HAP-1 (cell line): ENCODE data around the gene PAK4.
"Not testable (repeated sequence)": the region's sequence is repeated elsewhere in the genome, so short reads cannot be mapped to it uniquely, and the experiment has no call there.

Source experiments
- DNase-seq, 2 experiments: peaks; one replicate each; pipeline ENCODE4 v3.0.0-alpha.2; 2016 to 2020; ENCODE audit warnings: low spot score in 2 of 2
- H3K27me3 ChIP-seq: fragments of 250-450 bp; sonication (Bioruptor Pico); 2 replicates; pipeline ENCODE4 v1.5.1; 2020; ENCODE audit warnings: low read depth, mild to moderate bottlenecking, moderate library complexity
- H3K36me3 ChIP-seq: fragments of 250-450 bp; sonication (Bioruptor Pico); replicated peaks from 2 replicates; pipeline ENCODE4 v1.5.1; 2020; ENCODE audit warnings: mild to moderate bottlenecking
- H3K4me1 ChIP-seq: fragments of 250-450 bp; sonication (Bioruptor Pico); 2 replicates; pipeline ENCODE4 v1.5.1; 2020; ENCODE audit warnings: mild to moderate bottlenecking
- H3K4me3 ChIP-seq: fragments of 250-450 bp; sonication (Bioruptor Pico); 2 replicates; pipeline ENCODE4 v1.5.1; 2020; ENCODE audit warnings: mild to moderate bottlenecking, moderate library complexity
- H3K9me3 ChIP-seq: fragments of 250-450 bp; sonication (Bioruptor Pico); 2 replicates; pipeline ENCODE4 v1.5.1; 2020; ENCODE audit warnings: mild to moderate bottlenecking, moderate library complexity
- in situ Hi-C: fragments of 300-500 bp; cut with MboI; formaldehyde crosslinking; loops from 3 replicates; pipeline ENCODE4 v1.14.3; 2020; ENCODE audit warnings: low sequenced_read_pairs, inconsistent platforms, mixed read lengths

PAK4 gene

GRCh38 chr19:39111593-39112199 lies 13.9 kb upstream of the PAK4 start:
- Histone ChIP-seq H3K9me3 (no peaks in the 10 kb centered on the region), H3K4me1 (no peaks in the 10 kb centered on the region), H3K36me3 (no peaks in the 10 kb centered on the region), H3K4me3 (no peak overlapping the region), H3K27me3 (no peaks in the 10 kb centered on the region)
- no peak for DNase-seq
- in situ Hi-C loops: loop anchor here (10.0 kb wide), 1 partner anchor 303 kb away; the partner anchor contains the start of gene PLEKHG2

DNA sequence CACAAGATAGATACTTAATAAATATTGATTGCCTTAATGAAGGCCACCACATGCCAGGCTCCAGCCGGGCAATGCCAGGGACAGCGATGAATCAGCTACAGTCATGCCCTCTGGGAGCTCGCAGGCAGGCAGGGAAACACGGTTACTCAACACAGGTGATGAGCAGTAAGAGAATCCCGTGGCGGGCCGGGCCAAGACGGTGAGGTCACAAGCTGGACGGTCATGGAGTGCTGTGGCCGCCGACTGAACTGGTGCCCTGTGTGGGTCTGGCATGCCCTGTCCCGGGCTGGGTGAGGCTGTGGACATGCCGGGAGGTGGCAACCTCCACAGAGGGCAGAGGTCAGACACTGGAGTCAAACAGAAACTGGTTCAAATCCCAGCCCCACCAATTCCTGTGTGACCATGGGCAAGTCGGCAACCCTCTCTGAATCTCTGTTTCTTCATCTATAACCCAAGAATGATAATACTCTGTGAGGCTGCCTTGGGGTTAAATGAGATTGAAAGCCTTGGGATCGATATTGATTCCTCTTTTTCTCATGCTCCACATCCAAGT lies 13.2 kb upstream of the PAK4 start:
- Histone ChIP-seq H3K27me3 (no peaks in the 10 kb centered on the region), H3K36me3 (no peaks in the 10 kb centered on the region), H3K4me1 (no peaks in the 10 kb centered on the region), H3K4me3 (no peak overlapping the region), H3K9me3 (no peaks in the 10 kb centered on the region)
- in situ Hi-C loops: loop anchor here (10.0 kb wide), 1 partner anchor 302 kb away; the partner anchor contains the start of gene PLEKHG2
- DNase-seq: no peak

DNA sequence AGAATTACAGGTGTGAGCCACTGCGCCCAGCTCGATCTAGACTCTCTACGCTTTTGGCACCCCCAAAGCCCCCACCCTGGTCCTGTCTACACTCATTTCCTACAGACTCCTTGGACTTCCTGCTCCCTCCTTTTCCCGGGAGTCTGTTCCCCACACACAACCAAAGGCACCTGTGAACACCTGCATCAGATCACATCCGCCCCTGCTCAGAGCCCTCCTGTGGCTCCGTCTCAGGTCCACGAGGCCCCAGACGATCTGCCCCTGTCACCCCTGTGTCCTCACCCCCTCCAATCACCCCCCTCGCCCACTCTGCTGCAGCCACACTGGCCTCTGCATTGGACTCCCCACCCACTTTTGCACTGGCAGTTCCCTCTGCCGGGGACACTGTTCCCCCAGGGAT lies 12.4 kb upstream of the PAK4 start:
- Histone ChIP-seq H3K4me3 (no peak overlapping the region), H3K9me3 (no peaks in the 10 kb centered on the region), H3K27me3 (no peaks in the 10 kb centered on the region), H3K36me3 (no peaks in the 10 kb centered on the region), H3K4me1 (no peaks in the 10 kb centered on the region)
- no peak for DNase-seq
- in situ Hi-C loops: loop anchor here (10.0 kb wide), 1 partner anchor 302 kb away; the partner anchor contains the start of gene PLEKHG2

DNA sequence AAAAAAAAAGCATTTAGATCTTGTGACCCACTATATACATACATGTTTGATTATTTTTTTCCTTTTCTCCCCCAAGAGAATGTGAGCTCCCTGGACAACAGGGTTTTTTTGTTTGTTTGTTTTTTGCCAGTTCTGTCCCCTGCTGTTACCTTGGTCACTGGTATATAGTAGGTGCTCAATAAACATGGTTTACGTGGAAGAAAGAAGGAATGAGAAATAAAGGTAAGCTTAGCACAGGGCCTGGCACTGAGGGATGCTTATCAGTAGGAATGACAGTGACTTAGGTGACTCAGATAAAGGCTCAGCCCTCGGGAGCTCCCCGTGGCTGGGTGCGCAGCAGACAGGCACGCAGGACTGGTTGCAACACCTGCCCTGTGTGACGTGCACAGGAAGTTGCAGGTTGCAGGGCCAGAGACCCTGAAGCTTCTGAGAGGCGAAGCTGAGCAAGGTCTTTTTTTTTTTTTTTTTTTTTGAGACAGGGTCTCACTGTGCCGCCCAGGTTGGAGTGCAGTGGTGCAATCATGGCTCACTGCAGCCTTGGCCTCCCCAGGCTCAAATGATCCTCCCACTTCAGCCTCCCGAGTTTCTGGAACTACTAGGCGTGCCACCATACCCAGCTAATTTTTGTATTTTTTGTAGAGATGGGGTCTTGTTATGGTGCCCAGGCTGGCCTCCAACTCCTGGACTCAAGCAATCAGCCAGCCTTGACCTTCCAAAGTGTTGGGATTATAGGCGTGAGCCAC lies 10.3 kb upstream of the PAK4 start:
- Histone ChIP-seq H3K36me3 (no peaks in the 10 kb centered on the region), H3K4me1 (no peaks in the 10 kb centered on the region), H3K9me3 (no peaks in the 10 kb centered on the region), H3K27me3 (no peaks in the 10 kb centered on the region), H3K4me3 (no peak overlapping the region)
- in situ Hi-C loops: loop anchor here (10.0 kb wide), 1 partner anchor 300 kb away; the partner anchor contains the start of gene PLEKHG2
- no peak for DNase-seq

DNA sequence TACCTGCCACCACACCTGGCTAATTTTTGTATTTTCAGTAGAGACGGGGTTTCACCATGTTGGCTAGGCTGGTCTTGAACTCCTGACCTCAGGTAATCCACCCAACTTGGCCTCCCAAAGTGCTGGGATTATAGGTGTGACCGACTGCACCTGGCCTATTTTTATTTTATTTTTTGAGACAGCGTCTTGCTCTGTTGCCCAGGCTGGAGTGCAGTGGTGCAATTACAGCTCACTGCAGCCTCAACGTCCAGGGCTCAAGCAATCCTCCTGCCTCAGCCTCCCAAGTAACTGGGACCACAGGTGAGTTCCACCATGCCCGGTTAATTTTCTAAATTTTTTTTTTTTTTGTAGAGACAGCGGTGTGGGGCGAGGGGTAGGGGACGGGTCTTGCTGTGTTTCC lies 8.6 kb upstream of the PAK4 start:
- in situ Hi-C loops: loop anchor here (10.0 kb wide), 1 partner anchor 298 kb away; the partner anchor contains the start of gene PLEKHG2

GRCh38 chr19:39119830-39120229 lies 5.8 kb upstream of the PAK4 start:
- H3K9me3 ChIP-seq: no peaks in the 10 kb centered on the region
- no peak for DNase-seq
- no peaks in the 10 kb centered on the region for H3K4me1 ChIP-seq
- no peak overlapping the region for H3K4me3 ChIP-seq
- no peaks in the 10 kb centered on the region for H3K27me3 ChIP-seq
- in situ Hi-C loops: loop anchor here (5.0 to 10.0 kb wide), 2 partner anchors 207 to 295 kb away; partner anchors contain the start of gene PLEKHG2
- no peaks in the 10 kb centered on the region for H3K36me3 ChIP-seq

More for the DNA sequence above, 8.6 kb upstream of the PAK4 start:
- DNase-seq, H3K9me3 ChIP-seq, H3K36me3 ChIP-seq, H3K4me3 ChIP-seq, H3K4me1 ChIP-seq, H3K27me3 ChIP-seq: not testable (repeated sequence)

- Histone ChIP-seq H3K27me3 (no peaks in the 10 kb centered on the region), H3K4me1 (peaks cover 10% of the 10 kb centered on the region), H3K4me3 (no peak overlapping the region), H3K36me3 (no peaks in the 10 kb centered on the region; the same call in 1 of the 2 replicates), H3K9me3 (no peaks in the 10 kb centered on the region)
- no peak for DNase-seq
- in situ Hi-C loops: loop anchor here (5.0 kb wide), 1 partner anchor 204 kb away; no protein-coding TSS in a partner anchor
Measured at GRCh38 chr19:39122934-39123731, 2.5 kb upstream of the PAK4 start.

GRCh38 chr19:39124136-39124764 lies 1.3 kb upstream of the PAK4 start:
- DNase-seq: no peak
- H3K9me3 ChIP-seq: no peaks in the 10 kb centered on the region
- peaks cover 10% of the 10 kb centered on the region for H3K4me1 ChIP-seq
- no peaks in the 10 kb centered on the region for H3K27me3 ChIP-seq
- no peaks in the 10 kb centered on the region; the same call in 1 of the 2 replicates for H3K36me3 ChIP-seq
- no peak overlapping the region for H3K4me3 ChIP-seq
- in situ Hi-C loops: loop anchor here (5.0 kb wide), 1 partner anchor 203 kb away; no protein-coding TSS in a partner anchor

GRCh38 chr19:39125199-39125553 lies 410 bp upstream of the PAK4 start:
- Histone ChIP-seq H3K4me1 (peaks cover 10% of the 10 kb centered on the region), H3K27me3 (no peaks in the 10 kb centered on the region), H3K4me3 (peak overlapping the region; percentile 90), H3K9me3 (no peaks in the 10 kb centered on the region), H3K36me3 (no peaks in the 10 kb centered on the region; the same call in 1 of the 2 replicates)
- in situ Hi-C loops: no loop called here
- no peak for DNase-seq

GRCh38 chr19:39126312-39127187 lies 964 bp downstream of the PAK4 start:
- no peaks in the 10 kb centered on the region; the same call in 1 of the 2 replicates for H3K36me3 ChIP-seq
- in situ Hi-C loops: no loop called here
- H3K27me3 ChIP-seq: no peaks in the 10 kb centered on the region
- H3K9me3 ChIP-seq: no peaks in the 10 kb centered on the region
- H3K4me3 ChIP-seq: peak overlapping the region; percentile 90
- peak; percentile 30 to 56 for DNase-seq
- peaks cover 10% of the 10 kb centered on the region for H3K4me1 ChIP-seq

- Histone ChIP-seq H3K9me3 (no peaks in the 10 kb centered on the region), H3K27me3 (no peaks in the 10 kb centered on the region), H3K4me3 (no peak overlapping the region), H3K4me1 (peaks cover 10% of the 10 kb centered on the region), H3K36me3 (no peaks in the 10 kb centered on the region; the same call in 1 of the 2 replicates)
- in situ Hi-C loops: no loop called here
- DNase-seq: no peak
Measured at GRCh38 chr19:39127812-39128515, 2.4 kb downstream of the PAK4 start.
